Activated CD8-positive, alpha-beta memory T cell treated with anti-CD3 and anti-CD28 coated beads for 1 hour (primary cell): Measurements from ENCODE around the gene COL15A1.
"Not testable (repeated sequence)": the region's sequence is repeated elsewhere in the genome, so short reads cannot be mapped to it uniquely, and the experiment has no call there.

ENCODE experiments used
- DNase-seq, 2 donors: peaks; one replicate each; pipeline ENCODE4 v3.0.0-alpha.2; 2020; ENCODE audit warnings: low read depth in 1 of 2; ENCODE audit errors: extremely low read depth in 1 of 2

COL15A1 gene

DNA sequence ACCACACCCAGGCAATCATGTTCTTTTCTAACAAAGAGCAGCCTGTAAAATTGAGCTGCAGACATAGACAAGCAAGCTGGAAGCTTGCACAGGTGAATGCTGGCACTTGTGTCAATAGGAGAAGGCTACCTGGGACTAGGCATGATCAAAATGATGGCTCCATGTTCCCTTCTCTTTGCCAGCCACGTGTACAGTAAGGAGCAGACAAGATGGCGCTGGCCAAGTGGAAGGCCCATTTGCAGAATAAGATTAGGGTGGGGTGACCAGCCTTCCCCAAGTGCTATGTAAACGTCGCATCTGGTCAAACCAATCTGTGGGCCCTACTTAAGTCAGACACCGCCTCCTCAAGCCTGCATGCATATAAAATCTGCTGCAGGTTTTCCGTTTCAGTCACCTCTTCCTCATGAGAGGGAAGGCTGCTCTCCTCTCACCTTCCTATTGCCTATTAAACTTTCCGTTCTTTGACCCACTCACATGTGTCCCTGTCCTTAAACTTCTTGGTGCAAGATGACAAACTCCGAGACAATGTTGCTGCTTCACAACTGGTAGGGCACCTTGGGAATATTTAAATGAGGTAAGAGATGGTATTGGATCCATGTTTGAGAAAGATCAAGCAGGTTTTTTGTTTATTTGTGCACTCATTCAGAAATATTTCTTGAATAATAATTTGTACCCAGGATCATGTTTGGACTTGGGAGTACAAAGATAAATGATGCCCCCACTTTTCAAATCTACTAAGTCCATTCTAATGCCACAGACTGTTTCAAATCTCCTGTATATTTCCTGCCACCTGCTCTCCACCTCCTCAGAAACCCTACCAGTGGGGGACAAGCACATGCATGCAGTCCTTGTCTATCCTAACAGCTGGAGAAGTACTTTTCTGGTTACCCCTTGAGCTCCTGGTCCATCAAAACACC, 130.5 kb downstream of the COL15A1 start:
- DNase-seq, result no peak

DNA sequence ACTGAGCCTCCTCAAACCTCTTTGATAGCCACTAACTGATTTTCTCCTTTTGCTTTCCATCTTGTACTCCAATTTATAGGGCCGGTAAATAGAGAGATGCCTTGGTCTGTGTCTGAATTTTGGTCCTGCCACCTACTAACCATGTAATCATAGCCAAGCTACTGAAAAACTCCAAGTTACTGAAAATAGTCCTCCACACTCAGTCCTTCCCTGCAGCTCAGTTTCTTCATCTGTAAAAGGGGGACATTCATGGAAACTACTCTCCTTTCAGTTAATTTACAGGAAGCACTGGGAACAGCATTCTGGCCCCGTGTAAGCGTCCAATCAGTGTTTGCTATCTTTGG, 131.2 kb downstream of the COL15A1 start:
- no peak for DNase-seq

DNA sequence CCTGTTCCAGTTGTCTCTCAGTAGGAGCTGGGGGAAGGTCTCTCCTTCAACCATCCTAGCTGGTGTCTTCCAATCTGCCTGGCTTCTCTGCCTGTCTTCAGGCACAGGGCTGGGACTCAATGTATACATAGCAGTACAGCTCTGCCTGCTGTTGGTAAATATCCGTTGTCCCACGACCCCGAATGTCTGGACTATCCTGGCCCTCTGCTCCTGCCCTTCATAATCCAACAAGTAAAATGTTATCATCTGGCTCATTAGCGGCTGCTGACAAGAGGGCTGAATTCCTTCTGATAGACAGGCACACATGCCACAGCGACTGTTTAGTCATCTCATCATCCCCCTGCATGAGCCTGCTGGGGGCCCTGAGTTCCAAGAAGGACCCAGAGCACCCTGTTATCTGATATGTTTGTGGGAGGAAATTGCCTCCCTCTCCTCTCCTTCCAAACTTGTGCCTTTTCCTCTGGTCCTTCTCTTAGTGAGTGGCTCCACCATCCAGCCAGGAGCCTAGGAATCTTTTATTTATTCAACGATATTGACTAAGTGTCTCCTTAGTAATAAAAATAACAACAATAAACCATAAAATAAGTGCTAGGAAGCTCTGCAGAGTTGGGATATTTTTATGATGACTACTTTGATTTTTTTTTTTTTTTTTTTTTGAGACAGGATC, 131.7 kb downstream of the COL15A1 start:
- no peak for DNase-seq

DNA sequence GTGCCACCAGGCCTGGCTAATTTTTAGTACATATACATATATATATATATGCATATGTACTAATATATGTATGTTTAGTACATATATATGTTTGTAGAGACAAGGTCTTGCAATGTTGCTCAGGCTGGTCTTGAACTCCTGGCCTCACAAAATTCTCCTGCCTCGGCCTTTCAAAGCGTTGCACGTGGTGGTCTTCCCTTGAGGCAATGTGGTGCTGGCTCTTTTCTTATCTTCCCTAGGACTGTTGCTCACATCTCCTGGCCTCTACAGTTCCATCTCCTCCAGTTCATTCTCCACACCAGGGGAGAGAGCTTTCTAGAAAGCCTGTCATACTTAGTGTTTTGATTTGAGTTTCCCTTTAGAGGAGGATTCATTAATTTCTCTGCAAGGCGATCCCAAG, 132.3 kb downstream of the COL15A1 start:
- DNase-seq, result no peak

DNA sequence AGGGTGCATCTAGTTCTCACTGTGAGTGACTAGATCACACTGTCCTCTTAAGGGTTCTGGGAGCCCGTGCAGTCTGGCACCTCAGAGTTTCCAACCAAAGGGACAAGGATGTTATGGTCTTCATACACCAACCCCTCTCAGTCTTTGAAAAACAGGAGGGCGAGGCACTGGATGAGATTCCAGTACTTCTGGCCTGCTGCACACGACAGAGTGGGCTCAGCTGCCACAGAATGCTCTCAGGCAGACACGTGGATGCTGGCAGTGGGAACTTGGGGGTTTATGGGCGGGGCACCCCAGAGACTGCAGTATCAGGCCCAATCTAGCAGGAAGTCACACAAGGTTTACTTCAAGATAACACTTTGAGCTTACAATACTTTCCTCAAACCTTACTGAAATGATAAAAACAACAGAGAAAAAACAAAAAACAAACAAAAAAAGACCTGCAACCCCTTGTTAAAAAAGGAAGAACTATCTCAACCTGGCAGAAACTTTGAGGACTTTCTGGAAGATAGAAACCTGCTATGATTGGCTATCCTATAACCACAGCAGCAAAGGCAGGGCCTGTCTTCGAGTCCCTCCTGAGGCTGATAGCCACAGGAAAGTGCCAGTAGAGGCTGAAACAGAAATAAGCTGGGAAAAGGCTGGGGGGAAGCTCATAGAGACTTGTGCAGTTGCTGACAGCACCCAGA, 132.9 kb downstream of the COL15A1 start:
- DNase-seq, result peak in 1 of 2 donors; percentile 35

DNA sequence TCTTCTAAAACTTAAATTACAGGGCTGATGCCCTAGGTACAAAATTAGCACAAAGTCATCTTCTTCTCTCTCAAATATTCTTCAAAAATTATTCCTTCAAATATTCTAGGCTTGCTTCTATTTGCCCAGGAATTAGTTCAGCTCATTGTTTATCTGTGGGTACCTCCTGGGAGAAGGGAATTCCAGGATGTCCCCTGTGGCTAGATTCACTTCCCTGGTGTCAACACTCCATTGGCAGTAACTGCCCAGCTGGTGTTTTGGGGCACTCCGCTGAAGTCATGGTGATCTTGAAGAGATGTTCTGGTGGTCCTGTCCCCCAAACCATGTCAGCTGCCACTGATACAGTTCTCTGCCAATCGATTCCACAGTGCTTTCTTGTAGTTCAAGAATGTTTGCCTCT, 135.0 kb downstream of the COL15A1 start:
- DNase-seq, result no peak

DNA sequence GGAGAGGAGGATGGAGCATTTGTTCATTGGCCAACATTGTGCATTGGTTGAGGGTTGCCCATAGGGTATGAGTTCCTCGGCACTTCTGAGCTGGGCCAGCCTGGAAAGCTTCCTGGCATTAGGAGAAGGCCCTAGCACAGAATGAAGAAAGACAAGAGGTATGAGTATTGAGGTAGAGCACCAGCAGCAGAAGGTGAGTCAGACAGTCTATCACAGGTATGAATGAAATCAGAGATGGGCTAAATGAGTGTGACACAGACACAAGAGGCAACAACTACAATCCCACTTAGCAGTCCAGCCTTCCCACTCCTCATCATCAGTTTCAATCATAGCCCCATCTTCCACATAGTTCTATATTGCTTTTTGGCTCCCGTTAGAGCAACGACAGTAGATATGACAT, 135.8 kb downstream of the COL15A1 start:
- DNase-seq, result no peak

DNA sequence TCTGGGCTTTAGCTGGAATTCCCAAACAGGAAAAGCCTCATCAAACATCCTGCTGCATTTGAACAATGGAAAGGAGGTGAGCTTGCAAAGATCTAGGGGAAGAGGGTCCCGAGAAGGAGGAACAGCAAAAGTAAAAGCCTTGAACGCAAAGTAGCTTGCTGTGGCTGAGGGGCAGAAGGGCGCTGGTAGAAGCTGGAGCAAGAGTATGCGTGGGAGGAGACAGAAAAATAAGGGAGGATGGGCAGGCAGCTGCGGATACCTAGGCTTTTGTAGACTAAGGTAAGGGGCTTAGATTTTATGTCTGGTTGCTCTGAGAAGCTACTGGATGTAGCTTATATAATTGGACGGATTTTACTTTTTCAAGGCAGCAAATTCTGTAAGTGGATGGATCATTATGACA, 139.3 kb downstream of the COL15A1 start:
- no peak for DNase-seq

DNA sequence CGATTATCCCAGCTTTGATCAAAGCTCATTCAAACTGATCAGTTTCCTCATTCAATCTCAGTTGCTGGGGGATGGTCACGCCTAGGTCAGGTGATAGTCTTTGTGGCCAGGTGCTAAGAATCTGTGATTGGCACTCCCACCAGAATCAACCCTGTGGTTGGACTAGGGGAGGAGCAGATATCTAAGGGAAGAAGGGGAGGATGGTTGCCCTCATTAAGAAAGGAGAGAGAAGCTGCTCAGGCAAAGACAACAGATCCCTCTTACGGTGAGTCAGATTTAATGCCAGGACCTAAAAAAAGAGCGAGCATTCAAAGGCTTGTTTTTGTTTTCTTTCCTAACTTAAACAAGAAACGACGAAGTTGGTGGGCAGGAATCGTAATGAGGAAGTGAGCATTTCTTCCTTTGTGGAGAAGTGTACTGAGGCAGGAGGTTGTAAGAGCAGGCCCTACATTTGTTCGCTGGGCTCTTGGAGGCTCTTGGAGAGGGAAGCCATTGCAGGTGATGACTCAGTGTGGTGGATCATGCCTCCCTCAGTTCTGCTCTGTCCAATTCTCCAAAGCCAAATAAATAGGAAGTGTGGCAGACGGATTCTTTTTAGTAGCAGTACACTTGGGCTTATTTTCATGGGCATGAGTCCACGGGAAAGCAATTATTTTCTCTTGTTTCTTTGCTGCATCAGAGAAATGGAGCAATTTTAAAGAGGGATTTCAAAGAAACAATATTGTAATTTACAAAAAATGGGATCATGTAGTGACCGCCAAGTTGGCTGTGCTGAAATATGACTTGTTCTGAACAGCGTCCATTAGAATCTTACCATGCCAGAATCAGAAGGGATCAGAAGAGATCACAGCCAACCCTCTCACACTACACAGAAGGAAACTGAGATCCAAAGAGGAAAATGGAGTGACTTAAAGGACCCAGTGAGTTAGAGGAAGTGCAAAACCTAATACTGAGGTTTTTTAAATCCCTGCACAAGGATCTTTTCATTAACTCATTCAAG, 142.5 kb downstream of the COL15A1 start:
- DNase-seq, result no peak

DNA sequence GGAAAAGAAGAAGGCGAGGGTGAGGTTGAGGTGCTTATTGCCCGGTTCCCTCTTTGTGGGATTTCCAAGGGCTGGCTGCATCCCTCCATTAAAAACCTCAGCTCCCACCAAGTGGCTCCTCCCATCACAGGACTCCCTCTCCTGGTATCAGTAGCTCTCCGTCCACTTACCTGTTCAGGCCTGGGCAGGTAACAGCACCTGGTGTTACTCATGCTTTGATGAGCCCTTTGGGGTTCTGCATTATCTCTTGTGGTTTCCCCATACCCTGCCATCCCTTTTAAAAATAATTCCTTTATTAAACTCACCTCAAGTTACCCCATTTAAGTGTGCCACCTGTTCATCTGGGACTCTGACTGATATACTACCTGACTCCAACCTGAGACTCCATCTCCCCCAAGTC, 143.8 kb downstream of the COL15A1 start:
- no peak for DNase-seq

DNA sequence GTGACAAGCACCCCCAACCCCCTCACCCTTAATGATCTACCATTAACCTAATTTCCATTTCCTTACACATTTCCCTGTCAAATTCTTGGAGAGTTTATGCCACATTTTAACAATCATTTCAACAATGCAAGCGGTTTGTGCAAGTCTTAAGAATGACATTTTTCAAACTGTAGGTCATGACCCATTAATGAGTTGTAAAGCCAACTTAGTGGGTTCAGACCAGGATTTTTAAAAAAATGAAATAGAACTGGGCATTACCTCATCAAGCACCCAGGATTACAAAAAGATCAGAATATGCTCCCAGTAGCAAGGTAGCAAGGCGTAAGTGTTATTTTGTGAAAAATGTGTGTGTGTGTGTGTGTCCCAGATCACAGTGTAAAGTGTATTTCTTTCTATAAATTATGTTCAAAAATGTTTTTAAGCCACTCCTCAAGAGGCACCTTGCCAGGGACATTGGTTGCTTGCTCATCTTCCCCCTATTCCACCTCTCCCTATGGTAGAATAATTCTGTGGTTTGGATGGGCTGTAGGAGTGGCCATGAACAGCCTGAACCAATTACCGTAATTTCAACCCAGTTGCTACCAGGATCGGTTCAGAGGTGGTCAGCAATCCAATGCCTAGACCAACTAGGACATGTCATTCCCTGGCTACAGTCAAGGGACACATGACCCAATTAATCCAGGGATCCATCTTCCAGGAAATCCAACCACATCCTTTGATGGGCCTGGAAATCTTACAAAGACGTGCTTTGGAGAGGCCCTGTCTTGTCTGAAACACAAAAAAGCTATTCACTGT, 146.8 kb downstream of the COL15A1 start:
- DNase-seq, result no peak

DNA sequence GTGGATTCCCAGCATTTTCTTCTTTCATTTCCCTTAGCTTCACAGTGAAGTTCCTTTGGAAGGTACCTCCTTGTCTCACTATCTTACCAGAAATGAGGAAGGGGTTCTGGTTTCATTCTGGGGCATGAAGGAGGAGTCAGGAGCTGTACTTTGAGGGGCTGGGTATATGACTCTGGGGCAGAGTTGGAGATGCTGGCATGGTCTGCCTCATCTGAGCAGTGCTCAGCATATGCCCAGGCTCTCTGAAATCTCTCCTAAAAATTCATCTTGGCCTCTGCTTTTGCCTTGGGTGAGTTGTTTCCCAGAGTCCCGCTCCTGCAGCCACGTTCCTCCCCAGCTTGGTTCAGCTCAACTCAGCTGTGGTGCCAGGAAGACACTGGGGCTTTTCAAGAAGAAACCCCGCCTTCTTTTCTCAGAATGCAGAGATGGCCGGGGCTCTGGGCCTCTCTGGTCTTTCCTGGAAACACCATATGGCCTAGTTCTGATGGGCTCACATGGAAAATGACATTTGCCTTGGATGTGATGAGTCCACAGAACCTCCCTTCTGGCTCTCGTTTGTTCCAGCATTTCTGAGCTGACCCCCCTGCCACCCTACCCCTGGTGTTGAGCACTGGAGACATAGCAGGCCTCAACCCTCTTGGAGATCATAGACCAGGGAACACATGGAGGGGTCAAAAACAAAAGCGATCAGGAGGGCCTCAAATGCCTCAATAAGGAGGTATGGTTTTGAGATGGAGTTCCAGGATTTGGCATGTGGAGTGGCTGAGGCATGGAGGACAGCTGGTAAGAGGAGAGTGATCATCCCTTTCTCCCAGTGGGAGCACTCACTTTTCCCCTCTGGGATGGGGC, 149.2 kb downstream of the COL15A1 start:
- no peak for DNase-seq

DNA sequence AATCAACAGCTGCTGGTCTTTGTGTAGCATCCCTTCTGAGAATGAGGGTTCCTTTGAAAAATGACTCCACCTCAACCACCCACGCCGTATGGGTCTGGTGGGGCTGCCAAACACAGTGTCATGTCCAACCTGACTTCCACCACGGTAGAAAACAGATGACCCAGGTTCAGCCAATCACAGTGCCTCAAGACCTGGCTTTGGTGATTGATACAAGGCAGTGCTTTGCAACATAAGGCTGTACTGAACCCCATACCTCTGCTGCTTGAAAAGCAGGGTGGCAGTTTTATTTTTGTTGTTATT, 149.7 kb downstream of the COL15A1 start:
- no peak for DNase-seq

DNA sequence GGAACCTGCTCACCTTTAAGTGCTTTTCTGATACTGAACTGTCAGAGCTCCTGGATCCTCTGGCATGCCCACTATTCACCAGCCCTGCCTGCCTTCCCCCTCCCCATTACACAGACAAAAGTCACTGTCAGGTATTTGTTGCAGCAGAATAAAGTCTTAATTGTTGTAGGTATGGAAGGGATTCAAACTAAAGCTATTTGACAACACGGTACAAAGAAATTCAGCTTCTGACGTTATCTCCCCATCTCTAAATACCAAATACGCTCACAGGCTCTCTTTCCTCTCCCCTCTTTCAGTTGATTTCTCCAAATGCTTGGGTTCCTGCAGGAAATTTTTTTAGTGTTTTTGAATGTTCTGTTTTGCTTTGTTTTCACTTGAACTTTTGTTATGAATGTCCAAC, 151.9 kb downstream of the COL15A1 start:
- DNase-seq, result no peak

DNA sequence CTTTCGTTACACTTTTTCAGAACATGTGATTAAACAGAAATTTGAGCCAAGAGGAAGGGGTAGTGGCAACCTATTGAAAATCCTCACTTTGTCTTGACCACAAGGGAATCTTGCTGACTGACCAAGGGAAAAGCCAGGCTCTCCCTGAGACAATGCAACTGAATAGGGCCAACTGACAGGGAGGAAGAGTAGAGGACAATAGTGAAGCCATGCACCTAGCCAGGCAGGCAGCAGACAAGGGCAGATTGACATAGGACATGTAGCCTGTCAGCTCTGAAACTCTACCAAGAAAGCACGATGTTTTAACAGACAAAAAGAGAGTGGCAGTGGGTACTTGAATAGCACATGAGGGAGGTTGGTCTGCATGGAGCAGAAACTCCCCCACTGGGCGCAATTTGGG, 152.7 kb downstream of the COL15A1 start:
- DNase-seq, result no peak

DNA sequence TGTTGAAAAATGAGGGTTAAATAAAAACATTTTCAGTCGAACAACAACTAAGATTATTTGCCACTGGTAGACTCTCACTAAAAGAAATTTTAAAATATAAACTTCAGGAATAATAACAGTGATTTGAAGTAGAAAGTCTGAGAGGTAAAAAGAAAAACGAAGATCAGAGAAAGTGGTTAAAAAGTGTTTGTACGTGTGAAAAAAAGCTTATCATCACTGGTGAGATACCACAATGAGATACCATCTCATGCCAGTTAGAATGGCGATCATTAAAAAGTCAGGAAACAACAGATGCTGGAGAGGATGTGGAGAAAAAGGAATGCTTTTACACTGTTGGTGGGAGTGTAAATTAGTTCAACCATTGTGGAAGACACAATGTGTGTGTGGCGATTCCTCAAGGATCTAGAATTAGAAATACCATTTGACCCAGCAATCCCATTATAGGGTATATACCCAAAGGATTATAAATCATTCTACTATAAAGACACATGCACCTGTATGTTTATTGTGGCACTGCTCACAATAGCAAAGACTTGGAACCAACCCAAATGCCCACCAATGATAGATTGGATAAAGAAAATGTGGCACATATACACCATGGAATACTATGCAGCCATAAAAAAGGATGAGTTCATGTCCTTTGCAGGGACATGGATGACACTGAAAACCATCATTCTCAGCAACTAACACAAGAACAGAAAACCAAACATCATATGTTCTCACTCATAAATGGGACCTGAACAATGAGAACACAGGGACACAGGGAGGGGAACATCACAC, 156.3 kb downstream of the COL15A1 start:
- not testable (repeated sequence) for DNase-seq

DNA sequence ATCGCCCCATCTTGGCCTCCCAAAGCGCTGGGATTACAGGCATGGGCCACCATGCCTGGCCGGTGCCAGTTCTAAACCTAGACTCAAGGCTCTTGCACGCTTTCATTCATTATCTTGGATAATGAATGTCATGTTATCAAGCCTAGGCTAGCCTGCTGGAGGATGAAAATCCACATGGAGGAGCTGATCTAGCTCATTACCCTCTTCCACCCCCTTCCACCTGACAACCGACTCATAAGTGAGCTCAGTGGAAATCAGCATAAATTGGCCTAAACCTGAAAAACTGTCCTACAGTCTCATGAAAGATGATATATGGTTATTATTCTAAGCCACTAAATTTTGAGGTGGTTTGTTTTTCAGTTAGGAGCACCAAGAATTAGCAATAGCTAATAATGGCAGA, 157.6 kb downstream of the COL15A1 start:
- no peak for DNase-seq

DNA sequence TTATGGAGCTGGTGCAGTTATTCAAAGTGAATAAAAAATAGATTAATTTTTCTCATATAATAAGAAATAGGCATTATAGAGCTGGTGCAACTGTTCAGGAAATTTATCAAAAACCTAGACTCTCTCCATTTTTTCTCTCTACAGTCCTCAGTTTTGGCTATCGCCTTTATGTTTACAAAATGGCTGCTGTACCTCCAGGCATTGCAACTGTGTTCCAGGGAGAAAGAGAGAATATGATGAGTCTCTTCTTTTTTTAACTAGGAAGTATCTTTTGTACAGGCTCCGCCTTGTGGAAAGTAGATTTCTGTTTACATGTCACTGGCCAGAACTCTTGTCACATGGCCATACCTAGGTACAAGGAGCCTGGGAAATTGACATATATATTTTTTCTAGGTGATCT, 158.1 kb downstream of the COL15A1 start:
- no peak for DNase-seq
